ENCODE results near the gene MRPL49. TPM values are rescaled to one million over a fixed set of nuclear protein-coding genes. Genes with fewer than 3 reads are reported as not detected.

The MRPL49 gene
- total RNA-seq, 1 experiment from 2014 or later = 111 TPM

- intact Hi-C loops (cut with micrococcal nuclease; ENCODE audit: unreplicated experiment) (no loop called here), in situ Hi-C loops (cut with HindIII; ENCODE audit: low pct_unique_long_range_greater_than_20kb, low sequenced_read_pairs) (no loop called here)
- no peaks in the 10 kb centered on the region for H3K27me3 ChIP-seq (ENCODE audit: control insufficient read depth, insufficient read depth, low read length)
- no peaks in the 10 kb centered on the region for H3K9me3 ChIP-seq (ENCODE audit: control insufficient read depth, insufficient read depth, low read depth, low read length)
- ChIA-PET CTCF (no interaction called here), POLR2A (interaction anchor here (0.5 to 0.6 kb wide), 3 partner anchors 36 to 246 kb away, joined by 3 to 12 read pairs (median 12); no protein-coding TSS in a partner anchor)
- TF ChIP-seq SIN3A (IDR thresholded peaks at IDR 0.05; ENCODE audit: borderline replicate concordance, insufficient read depth, low read depth, low read length) = no peak
- TF ChIP-seq TCF7L2 (IDR thresholded peaks at IDR 0.05; ENCODE audit: low read depth, low read length) = no peak
- TF ChIP-seq, protein P1, sequence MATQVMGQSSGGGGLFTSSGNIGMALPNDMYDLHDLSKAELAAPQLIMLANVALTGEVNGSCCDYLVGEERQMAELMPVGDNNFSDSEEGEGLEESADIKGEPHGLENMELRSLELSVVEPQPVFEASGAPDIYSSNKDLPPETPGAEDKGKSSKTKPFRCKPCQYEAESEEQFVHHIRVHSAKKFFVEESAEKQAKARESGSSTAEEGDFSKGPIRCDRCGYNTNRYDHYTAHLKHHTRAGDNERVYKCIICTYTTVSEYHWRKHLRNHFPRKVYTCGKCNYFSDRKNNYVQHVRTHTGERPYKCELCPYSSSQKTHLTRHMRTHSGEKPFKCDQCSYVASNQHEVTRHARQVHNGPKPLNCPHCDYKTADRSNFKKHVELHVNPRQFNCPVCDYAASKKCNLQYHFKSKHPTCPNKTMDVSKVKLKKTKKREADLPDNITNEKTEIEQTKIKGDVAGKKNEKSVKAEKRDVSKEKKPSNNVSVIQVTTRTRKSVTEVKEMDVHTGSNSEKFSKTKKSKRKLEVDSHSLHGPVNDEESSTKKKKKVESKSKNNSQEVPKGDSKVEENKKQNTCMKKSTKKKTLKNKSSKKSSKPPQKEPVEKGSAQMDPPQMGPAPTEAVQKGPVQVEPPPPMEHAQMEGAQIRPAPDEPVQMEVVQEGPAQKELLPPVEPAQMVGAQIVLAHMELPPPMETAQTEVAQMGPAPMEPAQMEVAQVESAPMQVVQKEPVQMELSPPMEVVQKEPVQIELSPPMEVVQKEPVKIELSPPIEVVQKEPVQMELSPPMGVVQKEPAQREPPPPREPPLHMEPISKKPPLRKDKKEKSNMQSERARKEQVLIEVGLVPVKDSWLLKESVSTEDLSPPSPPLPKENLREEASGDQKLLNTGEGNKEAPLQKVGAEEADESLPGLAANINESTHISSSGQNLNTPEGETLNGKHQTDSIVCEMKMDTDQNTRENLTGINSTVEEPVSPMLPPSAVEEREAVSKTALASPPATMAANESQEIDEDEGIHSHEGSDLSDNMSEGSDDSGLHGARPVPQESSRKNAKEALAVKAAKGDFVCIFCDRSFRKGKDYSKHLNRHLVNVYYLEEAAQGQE (IDR thresholded peaks at IDR 0.05; ENCODE audit: insufficient read depth in 1 of 2, low read depth in 2 of 2, low read length in 1 of 2) = no peak
- TF ChIP-seq POLR2AphosphoS5 (IDR thresholded peaks at IDR 0.05; ENCODE audit: low read depth, low read length) = no peak
- TF ChIP-seq, protein P2, sequence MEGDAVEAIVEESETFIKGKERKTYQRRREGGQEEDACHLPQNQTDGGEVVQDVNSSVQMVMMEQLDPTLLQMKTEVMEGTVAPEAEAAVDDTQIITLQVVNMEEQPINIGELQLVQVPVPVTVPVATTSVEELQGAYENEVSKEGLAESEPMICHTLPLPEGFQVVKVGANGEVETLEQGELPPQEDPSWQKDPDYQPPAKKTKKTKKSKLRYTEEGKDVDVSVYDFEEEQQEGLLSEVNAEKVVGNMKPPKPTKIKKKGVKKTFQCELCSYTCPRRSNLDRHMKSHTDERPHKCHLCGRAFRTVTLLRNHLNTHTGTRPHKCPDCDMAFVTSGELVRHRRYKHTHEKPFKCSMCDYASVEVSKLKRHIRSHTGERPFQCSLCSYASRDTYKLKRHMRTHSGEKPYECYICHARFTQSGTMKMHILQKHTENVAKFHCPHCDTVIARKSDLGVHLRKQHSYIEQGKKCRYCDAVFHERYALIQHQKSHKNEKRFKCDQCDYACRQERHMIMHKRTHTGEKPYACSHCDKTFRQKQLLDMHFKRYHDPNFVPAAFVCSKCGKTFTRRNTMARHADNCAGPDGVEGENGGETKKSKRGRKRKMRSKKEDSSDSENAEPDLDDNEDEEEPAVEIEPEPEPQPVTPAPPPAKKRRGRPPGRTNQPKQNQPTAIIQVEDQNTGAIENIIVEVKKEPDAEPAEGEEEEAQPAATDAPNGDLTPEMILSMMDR (IDR thresholded peaks at IDR 0.05) = no peak
- H3K36me3 ChIP-seq (ENCODE audit: control insufficient read depth, insufficient read depth, low read length) = no peaks in the 10 kb centered on the region
- H3K4me3 ChIP-seq (ENCODE audit: low read depth in 2 of 2, low read length in 2 of 2) = peak overlapping the region in 1 of 2 experiments; percentile 88; a peak in 2 of 4 replicates
- ATAC-seq (no peak), DNase-seq (ENCODE audit: low read depth, low spot score) (no peak)
- H3K4me1 ChIP-seq (ENCODE audit: control insufficient read depth, insufficient read depth, low read length) = peaks cover 5% of the 10 kb centered on the region
- BruUV-seq (replicated peaks) = no TSS peak
- H3K27ac ChIP-seq (ENCODE audit: low read length) = peak overlapping the region; percentile 80
Observed at GRCh38 chr11:65095427-65095826, 26.7 kb upstream of the MRPL49 start.

DNA sequence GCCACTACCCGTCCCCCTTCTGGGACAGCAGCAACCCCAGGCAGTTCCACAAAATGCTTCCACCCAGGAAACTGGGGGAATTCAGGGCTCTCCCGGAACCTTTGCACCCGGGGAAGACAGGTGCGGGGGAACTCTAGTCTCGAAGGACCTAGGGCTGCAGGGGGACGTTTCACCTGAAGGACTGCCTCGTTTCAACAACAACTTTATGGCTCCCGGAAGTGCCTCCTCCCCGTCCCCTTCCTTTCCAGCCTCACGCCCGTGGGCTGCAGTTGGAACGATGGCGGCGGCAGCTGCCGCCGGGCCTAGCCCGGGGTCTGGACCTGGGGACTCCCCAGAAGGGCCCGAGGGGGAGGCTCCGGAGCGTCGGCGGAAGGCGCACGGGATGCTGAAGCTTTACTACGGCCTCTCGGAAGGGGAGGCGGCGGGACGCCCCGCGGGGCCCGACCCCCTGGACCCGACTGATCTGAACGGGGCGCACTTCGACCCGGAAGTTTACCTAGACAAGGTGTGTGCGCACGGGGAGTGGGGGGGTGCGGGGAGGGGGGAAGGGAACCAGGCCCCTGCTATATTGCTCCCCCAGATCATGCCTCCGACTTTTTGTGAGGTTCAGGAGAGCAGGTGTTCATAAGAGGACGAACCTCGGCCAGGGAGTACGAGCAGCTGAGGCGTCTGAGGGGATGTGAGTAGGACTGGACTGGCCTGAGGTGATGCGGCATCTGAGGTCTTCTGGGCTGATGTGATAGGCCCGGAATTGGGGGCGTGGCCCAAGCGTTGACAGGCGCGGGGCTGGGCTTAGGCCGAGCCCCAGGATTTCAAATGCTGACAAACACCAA lies 25.9 kb upstream of the MRPL49 start, which contains the start of gene VPS51:
VPS51 (plus strand) TSS at position 241 of the 833 bp plus-strand sequence; CDS start at position 278, 37 bp downstream.
- H3K4me3 ChIP-seq (ENCODE audit: low read depth in 2 of 2, low read length in 2 of 2) = peak within 1 kb of the TSS; percentile 63 to 88
- H3K4me1 ChIP-seq (ENCODE audit: control insufficient read depth, insufficient read depth, low read length) = peaks cover 5% of the 10 kb centered on the region
- DNase-seq (ENCODE audit: low read depth, low spot score) (no peak), ATAC-seq (peak; percentile 97)
- BruUV-seq (replicated peaks) = no TSS peak
- intact Hi-C loops (cut with micrococcal nuclease; ENCODE audit: unreplicated experiment) (no loop called here), in situ Hi-C loops (cut with HindIII; ENCODE audit: low pct_unique_long_range_greater_than_20kb, low sequenced_read_pairs) (no loop called here)
- H3K27me3 ChIP-seq (ENCODE audit: control insufficient read depth, insufficient read depth, low read length) = no peaks in the 10 kb centered on the region
- TF ChIP-seq, protein P2 (IDR thresholded peaks at IDR 0.05) = no peak
- TF ChIP-seq, protein P1 (IDR thresholded peaks at IDR 0.05; ENCODE audit: insufficient read depth in 1 of 2, low read depth in 2 of 2, low read length in 1 of 2) = peak in 1 of 2 experiments; percentile 44; a peak in 1 of 4 replicates
- TF ChIP-seq TCF7L2 (IDR thresholded peaks at IDR 0.05; ENCODE audit: low read depth, low read length) (peak; percentile 78), POLR2AphosphoS5 (IDR thresholded peaks at IDR 0.05; ENCODE audit: low read depth, low read length) (peak; percentile 81)
- ChIA-PET POLR2A (interaction anchor here (0.5 to 0.6 kb wide), 2 partner anchors 207 to 247 kb away, joined by 3 to 7 read pairs; no protein-coding TSS in a partner anchor), CTCF (no interaction called here)
- no peaks in the 10 kb centered on the region for H3K9me3 ChIP-seq (ENCODE audit: control insufficient read depth, insufficient read depth, low read depth, low read length)
- peak within 1 kb of the TSS; percentile 80 for H3K27ac ChIP-seq (ENCODE audit: low read length)
- no peaks in the 10 kb centered on the region for H3K36me3 ChIP-seq (ENCODE audit: control insufficient read depth, insufficient read depth, low read length)

All from Panc1 (cell line).